H9 (cell line): Measurements from ENCODE around the gene SIX3. TPM values are rescaled to one million over a fixed set of nuclear protein-coding genes. Genes with fewer than 3 reads are reported as not detected.

Source experiments
- DNase-seq: peaks from one replicate; pipeline ENCODE4 v3.0.0-alpha.2; 2017
- H2AFZ ChIP-seq: one replicate; pipeline ENCODE4 v1.6.1; 2013; ENCODE audit warnings: mild to moderate bottlenecking, low read length, control low read depth, moderate library complexity
- H2AK5ac ChIP-seq: 2 replicates; pipeline ENCODE4 v1.6.1; 2013; ENCODE audit warnings: low read length, control low read depth, mixed read lengths; ENCODE audit not compliant: insufficient read length
- H2BK120ac ChIP-seq: one replicate; pipeline ENCODE4 v1.6.1; 2013; ENCODE audit warnings: low read depth, mild to moderate bottlenecking, low read length, control low read depth, inconsistent platforms; ENCODE audit not compliant: poor library complexity, severe bottlenecking
- H2BK12ac ChIP-seq: 2 replicates; pipeline ENCODE4 v1.6.1; 2013; ENCODE audit warnings: low read length, control low read depth, mixed read lengths, low read depth; ENCODE audit not compliant: insufficient read length
- H2BK15ac ChIP-seq: 2 replicates; pipeline ENCODE4 v1.6.1; 2013; ENCODE audit warnings: low read depth, low read length, control low read depth
- H2BK20ac ChIP-seq: one replicate; pipeline ENCODE4 v1.6.1; 2013; ENCODE audit warnings: low read depth, mild to moderate bottlenecking, low read length, control low read depth, inconsistent platforms; ENCODE audit not compliant: poor library complexity, severe bottlenecking
- H2BK5ac ChIP-seq: 2 replicates; pipeline ENCODE4 v1.6.1; 2013; ENCODE audit warnings: low read length, control low read depth, mixed read lengths; ENCODE audit not compliant: insufficient read length
- H3K14ac ChIP-seq: 2 replicates; pipeline ENCODE4 v1.6.1; 2013; ENCODE audit warnings: low read length, control low read depth; ENCODE audit not compliant: insufficient read depth
- H3K18ac ChIP-seq: 2 replicates; pipeline ENCODE4 v1.6.1; 2013; ENCODE audit warnings: low read depth, mild to moderate bottlenecking, mixed read lengths, low read length, control low read depth; ENCODE audit not compliant: insufficient read length
- H3K23ac ChIP-seq: 2 replicates; pipeline ENCODE4 v1.6.1; 2013; ENCODE audit warnings: low read length, control low read depth, mixed read lengths, low read depth; ENCODE audit not compliant: insufficient read length
- H3K23me2 ChIP-seq: 2 replicates; pipeline ENCODE4 v1.6.1; 2013; ENCODE audit warnings: low read depth, mild to moderate bottlenecking, mixed read lengths, low read length, control low read depth; ENCODE audit not compliant: insufficient read length, poor library complexity, severe bottlenecking
- H3K27ac ChIP-seq: 2 replicates; pipeline ENCODE4 v1.5.1; 2013; ENCODE audit warnings: low read length, control low read depth, mixed read lengths, low read depth; ENCODE audit not compliant: insufficient read length
- H3K27me3 ChIP-seq: 2 replicates; pipeline ENCODE4 v1.6.1; 2013; ENCODE audit warnings: low read length, control low read depth, inconsistent platforms; ENCODE audit not compliant: insufficient read depth
- H3K4ac ChIP-seq: 2 replicates; pipeline ENCODE4 v1.6.1; 2013; ENCODE audit warnings: low read depth, mild to moderate bottlenecking, control low read depth, inconsistent platforms, low read length, moderate library complexity
- H3K4me1 ChIP-seq: 2 replicates; pipeline ENCODE4 v1.6.1; 2013; ENCODE audit warnings: low read length, control low read depth, inconsistent platforms; ENCODE audit not compliant: insufficient read depth
- H3K4me2 ChIP-seq: 2 replicates; pipeline ENCODE4 v1.6.1; 2013; ENCODE audit warnings: low read length, control low read depth, mixed read lengths; ENCODE audit not compliant: insufficient read length, insufficient read depth
- H3K56ac ChIP-seq: 2 replicates; pipeline ENCODE4 v1.6.1; 2013; ENCODE audit warnings: low read depth, mild to moderate bottlenecking, mixed read lengths, low read length, control low read depth; ENCODE audit not compliant: insufficient read length
- H3K79me1 ChIP-seq: 2 replicates; pipeline ENCODE4 v1.6.1; 2013; ENCODE audit warnings: low read depth, mild to moderate bottlenecking, moderate library complexity, low read length, control low read depth, inconsistent platforms; ENCODE audit not compliant: insufficient read depth, poor library complexity, severe bottlenecking
- H3K79me2 ChIP-seq: 2 replicates; pipeline ENCODE4 v1.6.1; 2013; ENCODE audit warnings: low read length, control low read depth, inconsistent platforms; ENCODE audit not compliant: insufficient read depth
- H3K9ac ChIP-seq: 2 replicates; pipeline ENCODE4 v1.6.1; 2013; ENCODE audit warnings: low read length, control low read depth, mixed read lengths; ENCODE audit not compliant: insufficient read length; ENCODE audit errors: extremely low read depth
- H3K9me3 ChIP-seq: one replicate; pipeline ENCODE4 v1.6.1; 2013; ENCODE audit warnings: low read depth, low read length, inconsistent platforms; ENCODE audit not compliant: control insufficient read depth
- H3T11ph ChIP-seq: one replicate; pipeline ENCODE4 v1.6.1; 2013; ENCODE audit warnings: mild to moderate bottlenecking, low read length, control low read depth, inconsistent platforms
- H4K20me1 ChIP-seq: one replicate; pipeline ENCODE4 v1.6.1; 2013; ENCODE audit not compliant: control insufficient read depth, insufficient read length, insufficient read depth
- H4K5ac ChIP-seq: 2 replicates; pipeline ENCODE4 v1.6.1; 2013; ENCODE audit warnings: low read depth, mild to moderate bottlenecking, mixed read lengths, low read length, control low read depth; ENCODE audit not compliant: insufficient read length
- H4K8ac ChIP-seq: replicated peaks from 2 replicates; pipeline ENCODE4 v1.6.1; 2013; ENCODE audit warnings: low read length, control low read depth, mixed read lengths, low read depth; ENCODE audit not compliant: insufficient read length
- H4K91ac ChIP-seq: 2 replicates; pipeline ENCODE4 v1.6.1; 2013; ENCODE audit warnings: low read depth, mild to moderate bottlenecking, moderate library complexity, mixed read lengths, low read length, control low read depth; ENCODE audit not compliant: insufficient read length
- H3K27ac Mint-ChIP-seq, 3 experiments: 2 replicates in 2 of 3; 3 replicates in 1 of 3; pipeline ENCODE4 v1.8.0; 2020 to 2021; ENCODE audit warnings: mixed read lengths in 3 of 3, mild to moderate bottlenecking in 1 of 3, moderate library complexity in 1 of 3
- H3K27me3 Mint-ChIP-seq: 2 replicates; pipeline ENCODE4 v1.8.0; 2021; ENCODE audit warnings: low read depth, mild to moderate bottlenecking, moderate library complexity, mixed read lengths
- H3K36me3 Mint-ChIP-seq, 3 experiments: 2 replicates in 2 of 3; 3 replicates in 1 of 3; pipeline ENCODE4 v1.8.0; 2020 to 2021; ENCODE audit warnings: low read depth in 3 of 3, mixed read lengths in 3 of 3; ENCODE audit not compliant: insufficient read depth in 1 of 3
- H3K4me1 Mint-ChIP-seq, 2 experiments: 2 replicates each; pipeline ENCODE4 v1.8.0; 2020; ENCODE audit warnings: mixed read lengths in 2 of 2
- H3K4me3 Mint-ChIP-seq, 2 experiments: 2 replicates in 1 of 2; 3 replicates in 1 of 2; pipeline ENCODE4 v1.8.0; 2020 to 2021; ENCODE audit warnings: mild to moderate bottlenecking in 2 of 2, mixed read lengths in 2 of 2, moderate library complexity in 1 of 2
- H3K9me3 Mint-ChIP-seq, 2 experiments: 2 replicates in 1 of 2; 3 replicates in 1 of 2; pipeline ENCODE4 v1.8.0; 2020; ENCODE audit warnings: mild to moderate bottlenecking in 2 of 2, mixed read lengths in 2 of 2, moderate library complexity in 1 of 2
- CTCF ChIP-seq: fragments of 200-600 bp; sonication (generic); conservative IDR thresholded peaks from 3 replicates; pipeline ENCODE4 v1.8.0; 2021; ENCODE audit warnings: antibody characterized with exemption, mild to moderate bottlenecking
- WGBS: extraction: QIAGEN DNeasy Blood & Tissue Kit; methylation state at CpG from one replicate; pipeline ENCODE4 v1.1.7; 2013; ENCODE audit warnings: missing lambda C conversion rate, low lambda C conversion rate, mixed read lengths; ENCODE audit not compliant: insufficient read length; ENCODE audit errors: extremely low coverage; 5-methylcytosine and 5-hydroxymethylcytosine counted together
- total RNA-seq: library from RNA; stranded (reverse); gene quantifications from 2 replicates; pipeline ENCODE4 v1.2.1, GENCODE V29; 2021

Gene SIX3
- total RNA-seq, 1 experiment from 2014 or later, result 0.55 TPM

DNA sequence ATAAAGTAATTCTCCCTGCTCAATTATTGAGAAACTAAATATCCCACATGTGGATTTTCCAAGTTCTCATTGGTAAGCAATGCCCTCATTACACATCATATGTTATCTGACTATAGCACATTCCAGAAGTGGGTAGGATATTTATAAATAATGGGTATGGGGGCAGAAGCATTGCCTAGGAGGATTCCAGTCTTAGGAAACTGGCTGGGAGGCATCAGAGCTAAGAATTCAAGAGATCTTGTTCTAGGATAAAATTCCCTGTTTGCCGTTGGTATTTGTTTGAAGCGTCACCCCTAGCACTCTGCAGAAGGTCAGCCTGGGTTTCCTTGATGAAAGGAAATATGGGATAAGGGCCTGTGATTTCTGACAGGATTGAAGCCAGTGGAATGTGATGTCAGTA is 47.7 kb downstream of the SIX3 start:
- no peak overlapping the region for H2BK15ac ChIP-seq
- H3K23ac ChIP-seq, result no peak overlapping the region
- no peaks in the 10 kb centered on the region for H3K79me2 ChIP-seq
- H3K27ac ChIP-seq, result no peak overlapping the region
- no peaks in the 10 kb centered on the region for H3K23me2 ChIP-seq
- peaks cover 5% of the 10 kb centered on the region for H3K9me3 ChIP-seq
- no peak overlapping the region for H3K4ac ChIP-seq
- no CpG with 5 or more reads among the region's 2 CpGs for WGBS
- no peaks in the 10 kb centered on the region for H3K79me1 ChIP-seq
- Mint-ChIP-seq H3K9me3 (peaks cover 14 to 19% of the 10 kb centered on the region in 2 experiments), H3K27me3 (peaks cover 47% of the 10 kb centered on the region), H3K4me1 (peaks cover 0 to 2% of the 10 kb centered on the region in 2 experiments; a peak in 1 of 4 replicates), H3K27ac (no peak overlapping the region), H3K4me3 (no peak overlapping the region), H3K36me3 (peaks cover 2 to 5% (median 2%) of the 10 kb centered on the region in 3 experiments; a peak in 2 of 7 replicates)
- H3K9ac ChIP-seq, result no peak overlapping the region
- no peak overlapping the region for H2BK120ac ChIP-seq
- no peak overlapping the region for H3T11ph ChIP-seq
- no peak for TF ChIP-seq CTCF
- H3K4me1 ChIP-seq, result no peaks in the 10 kb centered on the region
- no peaks in the 10 kb centered on the region for H4K20me1 ChIP-seq
- no peak overlapping the region for H2AK5ac ChIP-seq
- no peak overlapping the region for H3K18ac ChIP-seq
- H3K14ac ChIP-seq, result no peak overlapping the region
- no peak overlapping the region for H2BK20ac ChIP-seq
- DNase-seq, result no peak
- H3K56ac ChIP-seq, result no peak overlapping the region
- H2AFZ ChIP-seq, result no peak overlapping the region
- H2BK5ac ChIP-seq, result no peak overlapping the region
- no peaks in the 10 kb centered on the region for H3K27me3 ChIP-seq
- no peak overlapping the region for H3K4me2 ChIP-seq
- no peak overlapping the region for H2BK12ac ChIP-seq
- no peak overlapping the region for H4K91ac ChIP-seq
- H4K5ac ChIP-seq, result no peak overlapping the region
- H4K8ac ChIP-seq, result no peak overlapping the region
